Testis (tissue), 2 donors: ENCODE measurements around the gene DNAJC30.

Experiments
- CTCF ChIP-seq, 3 experiments: fragments of 450-650 bp in 2 of 3; fragments of 200-600 bp in 1 of 3; sonication (generic) in 1 of 3; IDR thresholded peaks; one replicate each; pipeline ENCODE4 v1.5.1; 2016 to 2019; ENCODE audit warnings: antibody characterized with exemption in 3 of 3, mild to moderate bottlenecking in 2 of 3, moderate library complexity in 1 of 3
- POLR2A ChIP-seq: fragments of 450-650 bp; IDR thresholded peaks from one replicate; pipeline ENCODE4 v1.6.1; 2017; ENCODE audit warnings: antibody characterized with exemption, mild to moderate bottlenecking, moderate library complexity

GRCh38 chr7:73631558-73631957 lies 51.7 kb downstream of the DNAJC30 start:
- TF ChIP-seq CTCF (IDR thresholded peaks at IDR 0.05) (no peak), POLR2A (no peak)
